Neural cell (in vitro differentiated cells): ENCODE data around the gene RIGI. TPM values are rescaled to one million over a fixed set of nuclear protein-coding genes. Genes with fewer than 3 reads are reported as not detected.

Experiments
- H2AFZ ChIP-seq: fragments of 200-600, 300-800 bp; sonication (generic), shearing (Covaris generic); 2 replicates; pipeline ENCODE4 v1.6.0; 2014; ENCODE audit warnings: low read depth, mild to moderate bottlenecking, antibody characterized with exemption, low read length, moderate library complexity
- H3F3A ChIP-seq: fragments of 200-600 bp; shearing (Covaris generic); 2 replicates; pipeline ENCODE4 v1.6.1; 2016; ENCODE audit warnings: mild to moderate bottlenecking, moderate library complexity, mixed read lengths, antibody characterized with exemption, low read length; ENCODE audit not compliant: insufficient read depth, poor library complexity, severe bottlenecking
- H3K27ac ChIP-seq: fragments of 200-600, 300-800 bp; sonication (generic), shearing (Covaris generic); 2 replicates; pipeline ENCODE4 v1.5.1; 2014; ENCODE audit warnings: mild to moderate bottlenecking, low read length, moderate library complexity
- H3K27me3 ChIP-seq: fragments of 300-800, 200-600 bp; sonication (generic), shearing (Covaris generic); 2 replicates; pipeline ENCODE4 v1.6.0; 2014; ENCODE audit warnings: mild to moderate bottlenecking, low read depth, low read length, moderate library complexity; ENCODE audit not compliant: insufficient read depth
- H3K36me3 ChIP-seq: fragments of 300-800, 200-600 bp; sonication (generic), shearing (Covaris generic); 2 replicates; pipeline ENCODE4 v1.5.1; 2014; ENCODE audit warnings: mild to moderate bottlenecking, antibody characterized with exemption, low read length, moderate library complexity; ENCODE audit not compliant: insufficient read depth
- H3K4me2 ChIP-seq: fragments of 300-800, 200-600 bp; sonication (generic), shearing (Covaris generic); 2 replicates; pipeline ENCODE4 v1.6.0; 2014; ENCODE audit warnings: mild to moderate bottlenecking, low read length
- H3K4me3 ChIP-seq: fragments of 300-800, 200-600 bp; sonication (generic), shearing (Covaris generic); 2 replicates; pipeline ENCODE4 v1.5.1; 2014; ENCODE audit warnings: mild to moderate bottlenecking, low read length, moderate library complexity
- H3K79me2 ChIP-seq: fragments of 200-600 bp; shearing (Covaris generic); replicated peaks from 2 replicates; pipeline ENCODE4 v1.6.0; 2014; ENCODE audit warnings: mild to moderate bottlenecking, low read length, moderate library complexity; ENCODE audit not compliant: insufficient read depth
- H3K9ac ChIP-seq: fragments of 300-800, 200-600 bp; sonication (generic), shearing (Covaris generic); 2 replicates; pipeline ENCODE4 v1.6.1; 2016; ENCODE audit warnings: mild to moderate bottlenecking, low read length, mixed read lengths
- H3K9me2 ChIP-seq: fragments of 200-600 bp; shearing (Covaris generic); 2 replicates; pipeline ENCODE4 v1.6.1; 2016; ENCODE audit warnings: mild to moderate bottlenecking, low read length, mixed read lengths; ENCODE audit not compliant: insufficient read depth
- H3K9me3 ChIP-seq: fragments of 200-600, 300-800 bp; sonication (generic), shearing (Covaris generic); 2 replicates; pipeline ENCODE4 v1.6.1; 2016; ENCODE audit warnings: mild to moderate bottlenecking, mixed run types, low read length, moderate library complexity, mixed read lengths
- H4K20me1 ChIP-seq: fragments of 200-600 bp; shearing (Covaris generic); 2 replicates; pipeline ENCODE4 v1.6.1; 2016; ENCODE audit warnings: mild to moderate bottlenecking, mixed run types; ENCODE audit not compliant: insufficient read depth
- EP300 ChIP-seq: fragments of 450-650 bp; conservative IDR thresholded peaks from 2 replicates; pipeline ENCODE4 v1.6.1; 2014; ENCODE audit warnings: antibody characterized with exemption, mild to moderate bottlenecking, moderate library complexity; ENCODE audit not compliant: poor library complexity, severe bottlenecking
- EZH2 ChIP-seq: fragments of 200-600, 300-800 bp; shearing (Covaris generic), sonication (generic); IDR thresholded peaks from 2 replicates; pipeline ENCODE4 v1.6.1; 2014; ENCODE audit warnings: antibody characterized with exemption, low read length, borderline replicate concordance, mild to moderate bottlenecking; ENCODE audit not compliant: insufficient read depth, poor library complexity, severe bottlenecking
- MXI1 ChIP-seq: fragments of 450-650 bp; conservative IDR thresholded peaks from 2 replicates; pipeline ENCODE4 v1.6.1; 2014; ENCODE audit warnings: antibody characterized with exemption, mild to moderate bottlenecking; ENCODE audit not compliant: poor library complexity, severe bottlenecking
- POLR2AphosphoS5 ChIP-seq: IDR thresholded peaks from 2 replicates; pipeline ENCODE4 v1.6.1; 2012
- RAD21 ChIP-seq: fragments of 450-650 bp; conservative IDR thresholded peaks from 2 replicates; pipeline ENCODE4 v1.6.1; 2014; ENCODE audit warnings: antibody characterized with exemption, mild to moderate bottlenecking, moderate library complexity
- SMC3 ChIP-seq: fragments of 450-650 bp; conservative IDR thresholded peaks from 2 replicates; pipeline ENCODE4 v1.6.1; 2014; ENCODE audit warnings: antibody characterized with exemption, mild to moderate bottlenecking, moderate library complexity; ENCODE audit not compliant: poor library complexity
- TAF1 ChIP-seq: IDR thresholded peaks from 2 replicates; pipeline ENCODE4 v1.6.1; 2012; ENCODE audit warnings: low read depth
- polyA plus RNA-seq: library from polyadenylated mRNA; depleted of rRNA; stranded (reverse); fragments of >200 nt; gene quantifications from 2 replicates; pipeline ENCODE4 v1.2.3, GENCODE V29; 2014
- TF ChIP-seq, protein P1 (sequence below): fragments of 450-650 bp; IDR thresholded peaks from 2 replicates; pipeline ENCODE4 v1.5.1; 2014; ENCODE audit warnings: antibody characterized with exemption, mild to moderate bottlenecking, moderate library complexity; ENCODE audit not compliant: poor library complexity, severe bottlenecking
- TF ChIP-seq, protein P2 (sequence below): IDR thresholded peaks from 2 replicates; pipeline ENCODE4 v1.6.1; 2012; ENCODE audit warnings: borderline replicate concordance

RIGI gene
- polyA plus RNA-seq, 1 donor from 2014 or later: 2.5 TPM

DNA sequence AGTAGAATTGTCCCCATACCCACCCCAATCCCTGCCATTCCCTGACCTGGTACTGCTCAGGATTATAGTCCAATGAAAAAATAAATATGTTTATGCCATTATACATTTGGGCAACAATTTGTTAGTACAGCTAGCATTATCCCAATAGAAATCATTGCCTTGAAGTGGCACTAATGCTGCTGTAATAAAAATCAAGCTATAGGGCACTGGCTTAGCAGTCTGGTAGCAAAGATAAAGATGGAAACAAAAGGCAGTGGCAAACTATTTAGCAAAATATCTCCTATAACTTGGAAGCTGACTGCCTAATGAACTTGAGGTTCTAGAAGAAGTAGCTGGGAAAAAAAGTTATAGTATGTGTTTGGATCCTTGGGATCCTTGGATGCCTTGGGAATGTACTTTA, 28.6 kb upstream of the RIGI start:
- no peak overlapping the region for H2AFZ ChIP-seq
- H3K27me3 ChIP-seq: no peaks in the 10 kb centered on the region
- no peaks in the 10 kb centered on the region for H3K9me3 ChIP-seq
- no peaks in the 10 kb centered on the region for H3F3A ChIP-seq
- peaks cover 9% of the 10 kb centered on the region for H3K79me2 ChIP-seq
- H3K4me3 ChIP-seq: no peak overlapping the region
- TF ChIP-seq TAF1 (no peak), MXI1 (no peak), POLR2AphosphoS5 (no peak), SMC3 (no peak), EZH2 (no peak), RAD21 (no peak), EP300 (no peak)
- TF ChIP-seq, protein P1, sequence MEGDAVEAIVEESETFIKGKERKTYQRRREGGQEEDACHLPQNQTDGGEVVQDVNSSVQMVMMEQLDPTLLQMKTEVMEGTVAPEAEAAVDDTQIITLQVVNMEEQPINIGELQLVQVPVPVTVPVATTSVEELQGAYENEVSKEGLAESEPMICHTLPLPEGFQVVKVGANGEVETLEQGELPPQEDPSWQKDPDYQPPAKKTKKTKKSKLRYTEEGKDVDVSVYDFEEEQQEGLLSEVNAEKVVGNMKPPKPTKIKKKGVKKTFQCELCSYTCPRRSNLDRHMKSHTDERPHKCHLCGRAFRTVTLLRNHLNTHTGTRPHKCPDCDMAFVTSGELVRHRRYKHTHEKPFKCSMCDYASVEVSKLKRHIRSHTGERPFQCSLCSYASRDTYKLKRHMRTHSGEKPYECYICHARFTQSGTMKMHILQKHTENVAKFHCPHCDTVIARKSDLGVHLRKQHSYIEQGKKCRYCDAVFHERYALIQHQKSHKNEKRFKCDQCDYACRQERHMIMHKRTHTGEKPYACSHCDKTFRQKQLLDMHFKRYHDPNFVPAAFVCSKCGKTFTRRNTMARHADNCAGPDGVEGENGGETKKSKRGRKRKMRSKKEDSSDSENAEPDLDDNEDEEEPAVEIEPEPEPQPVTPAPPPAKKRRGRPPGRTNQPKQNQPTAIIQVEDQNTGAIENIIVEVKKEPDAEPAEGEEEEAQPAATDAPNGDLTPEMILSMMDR: no peak
- TF ChIP-seq, protein P2, sequence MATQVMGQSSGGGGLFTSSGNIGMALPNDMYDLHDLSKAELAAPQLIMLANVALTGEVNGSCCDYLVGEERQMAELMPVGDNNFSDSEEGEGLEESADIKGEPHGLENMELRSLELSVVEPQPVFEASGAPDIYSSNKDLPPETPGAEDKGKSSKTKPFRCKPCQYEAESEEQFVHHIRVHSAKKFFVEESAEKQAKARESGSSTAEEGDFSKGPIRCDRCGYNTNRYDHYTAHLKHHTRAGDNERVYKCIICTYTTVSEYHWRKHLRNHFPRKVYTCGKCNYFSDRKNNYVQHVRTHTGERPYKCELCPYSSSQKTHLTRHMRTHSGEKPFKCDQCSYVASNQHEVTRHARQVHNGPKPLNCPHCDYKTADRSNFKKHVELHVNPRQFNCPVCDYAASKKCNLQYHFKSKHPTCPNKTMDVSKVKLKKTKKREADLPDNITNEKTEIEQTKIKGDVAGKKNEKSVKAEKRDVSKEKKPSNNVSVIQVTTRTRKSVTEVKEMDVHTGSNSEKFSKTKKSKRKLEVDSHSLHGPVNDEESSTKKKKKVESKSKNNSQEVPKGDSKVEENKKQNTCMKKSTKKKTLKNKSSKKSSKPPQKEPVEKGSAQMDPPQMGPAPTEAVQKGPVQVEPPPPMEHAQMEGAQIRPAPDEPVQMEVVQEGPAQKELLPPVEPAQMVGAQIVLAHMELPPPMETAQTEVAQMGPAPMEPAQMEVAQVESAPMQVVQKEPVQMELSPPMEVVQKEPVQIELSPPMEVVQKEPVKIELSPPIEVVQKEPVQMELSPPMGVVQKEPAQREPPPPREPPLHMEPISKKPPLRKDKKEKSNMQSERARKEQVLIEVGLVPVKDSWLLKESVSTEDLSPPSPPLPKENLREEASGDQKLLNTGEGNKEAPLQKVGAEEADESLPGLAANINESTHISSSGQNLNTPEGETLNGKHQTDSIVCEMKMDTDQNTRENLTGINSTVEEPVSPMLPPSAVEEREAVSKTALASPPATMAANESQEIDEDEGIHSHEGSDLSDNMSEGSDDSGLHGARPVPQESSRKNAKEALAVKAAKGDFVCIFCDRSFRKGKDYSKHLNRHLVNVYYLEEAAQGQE: no peak
- no peaks in the 10 kb centered on the region for H3K9me2 ChIP-seq
- no peak overlapping the region for H3K27ac ChIP-seq
- H3K36me3 ChIP-seq: no peaks in the 10 kb centered on the region
- no peak overlapping the region for H3K4me2 ChIP-seq
- H4K20me1 ChIP-seq: no peaks in the 10 kb centered on the region
- H3K9ac ChIP-seq: no peak overlapping the region

DNA sequence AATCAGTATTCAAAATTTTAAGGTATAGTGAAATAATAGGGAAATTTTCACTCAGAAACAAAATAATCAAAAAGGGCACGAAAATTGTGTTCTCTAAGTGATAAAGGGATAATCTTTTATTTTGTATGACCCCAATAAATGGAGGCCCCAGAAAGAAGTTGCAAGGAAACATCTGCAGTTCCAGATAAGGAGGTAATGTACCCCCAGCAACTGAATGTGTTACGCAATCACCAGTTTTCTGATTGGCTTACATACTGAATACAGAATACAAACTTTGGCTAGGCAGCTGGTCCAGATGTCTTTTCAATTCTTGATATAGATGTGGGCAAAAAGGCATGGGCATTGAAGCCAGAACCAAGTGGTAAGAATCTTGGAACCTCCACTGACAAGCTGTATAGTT, 28.1 kb upstream of the RIGI start:
- Histone ChIP-seq H4K20me1 (no peaks in the 10 kb centered on the region), H3K4me2 (no peak overlapping the region), H3K9me3 (no peaks in the 10 kb centered on the region), H3K9me2 (no peaks in the 10 kb centered on the region), H3K27ac (no peak overlapping the region), H3K36me3 (no peaks in the 10 kb centered on the region), H3K9ac (no peak overlapping the region), H3K4me3 (no peak overlapping the region), H3K79me2 (peaks cover 14% of the 10 kb centered on the region), H2AFZ (no peak overlapping the region), H3F3A (no peaks in the 10 kb centered on the region), H3K27me3 (no peaks in the 10 kb centered on the region)
- no peak for TF ChIP-seq EZH2
- TF ChIP-seq MXI1: no peak
- no peak for TF ChIP-seq TAF1
- TF ChIP-seq EP300: no peak
- no peak for TF ChIP-seq RAD21
- TF ChIP-seq, protein P2: no peak
- no peak for TF ChIP-seq POLR2AphosphoS5
- TF ChIP-seq SMC3: no peak
- TF ChIP-seq, protein P1: no peak
